Myocyte (in vitro differentiated cells): ENCODE results near the gene AGAP1. TPM values are rescaled to one million over a fixed set of nuclear protein-coding genes. Genes with fewer than 3 reads are reported as not detected.

ENCODE experiments used
- DNase-seq: peaks from one replicate; pipeline ENCODE4 v3.0.0-alpha.2; 2012; ENCODE audit warnings: low read depth
- total RNA-seq: library from RNA; depleted of rRNA; stranded (reverse); fragments of >200 nt; gene quantifications from 2 replicates; pipeline ENCODE4 v1.2.3, GENCODE V29; 2014

AGAP1 gene
- total RNA-seq, 1 donor from 2014 or later = 15.5 TPM

DNA sequence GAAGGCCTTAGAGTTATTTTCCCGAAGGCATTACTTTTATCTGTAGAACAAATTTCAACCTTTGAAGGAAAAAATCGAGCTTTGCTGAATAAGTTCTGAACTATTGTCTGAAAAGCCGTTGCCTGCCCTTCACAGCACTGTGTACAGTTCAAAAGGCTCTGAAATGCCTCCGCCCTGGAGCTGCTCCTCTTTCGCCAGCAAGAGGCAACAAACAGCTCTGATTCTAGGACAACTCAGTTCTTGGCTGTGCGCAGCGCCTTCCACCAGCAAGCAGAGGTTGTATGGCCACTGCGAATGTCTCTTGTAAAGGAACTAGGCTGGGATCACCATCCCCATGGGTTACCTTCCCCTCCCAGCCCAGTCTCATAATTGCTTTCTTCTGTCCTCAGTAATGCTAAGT lies 365.8 kb downstream of the AGAP1 start:
- no peak for DNase-seq

DNA sequence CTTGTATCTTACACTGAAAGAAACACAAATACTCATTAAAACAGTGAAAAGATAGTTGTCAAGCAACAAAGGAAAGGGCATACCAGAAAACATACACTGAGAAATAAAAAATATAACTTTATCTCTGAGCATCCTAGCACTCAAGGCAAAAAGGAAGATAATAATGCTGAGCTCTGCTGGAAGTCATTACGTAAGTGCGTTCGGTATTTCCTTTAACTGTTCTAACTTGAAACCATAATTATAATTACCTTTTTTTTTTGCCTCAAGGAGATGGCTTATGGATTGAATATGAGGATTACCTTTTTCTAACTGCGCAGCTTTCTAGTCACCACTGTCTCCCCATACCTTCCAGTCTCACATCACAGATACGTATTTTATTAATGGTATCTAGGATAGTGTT lies 366.3 kb downstream of the AGAP1 start:
- DNase-seq = no peak

DNA sequence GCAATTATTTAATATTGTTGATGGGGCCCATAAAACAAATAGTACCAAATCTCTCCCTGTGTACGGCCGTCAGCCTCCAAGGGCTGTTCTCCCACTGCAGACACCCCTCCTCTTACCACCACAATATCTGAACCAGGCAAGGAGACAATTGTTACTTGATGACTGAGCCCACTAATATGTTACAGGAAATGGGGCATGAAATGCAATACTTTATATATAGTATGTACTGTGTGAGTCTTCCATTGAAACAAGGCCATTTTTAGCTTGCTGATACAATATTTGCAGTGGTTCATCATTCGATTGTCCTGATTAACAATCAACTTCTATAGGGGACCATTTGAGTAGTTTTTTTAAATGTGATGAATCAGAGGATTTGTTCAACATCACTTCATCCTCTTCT lies 367.0 kb downstream of the AGAP1 start:
- no peak for DNase-seq

DNA sequence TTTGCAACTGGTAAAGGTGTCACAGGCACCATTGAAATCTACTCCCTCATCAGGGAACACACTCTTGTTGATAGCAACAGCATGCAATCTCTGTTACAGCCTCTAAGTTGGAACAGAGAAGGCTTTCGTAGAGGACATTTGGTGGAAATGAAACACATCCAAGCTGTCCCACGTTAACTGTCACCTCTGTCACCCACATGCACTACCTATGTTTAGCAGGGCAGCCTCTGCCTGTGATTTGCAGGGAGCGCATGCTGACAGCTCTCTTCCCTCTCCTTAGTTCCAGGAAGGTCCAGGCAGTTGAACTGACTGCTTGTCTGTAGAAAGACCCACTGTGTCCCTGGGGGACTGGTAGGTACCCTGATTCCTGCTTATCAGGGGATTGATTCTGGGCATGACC lies 367.5 kb downstream of the AGAP1 start:
- no peak for DNase-seq

DNA sequence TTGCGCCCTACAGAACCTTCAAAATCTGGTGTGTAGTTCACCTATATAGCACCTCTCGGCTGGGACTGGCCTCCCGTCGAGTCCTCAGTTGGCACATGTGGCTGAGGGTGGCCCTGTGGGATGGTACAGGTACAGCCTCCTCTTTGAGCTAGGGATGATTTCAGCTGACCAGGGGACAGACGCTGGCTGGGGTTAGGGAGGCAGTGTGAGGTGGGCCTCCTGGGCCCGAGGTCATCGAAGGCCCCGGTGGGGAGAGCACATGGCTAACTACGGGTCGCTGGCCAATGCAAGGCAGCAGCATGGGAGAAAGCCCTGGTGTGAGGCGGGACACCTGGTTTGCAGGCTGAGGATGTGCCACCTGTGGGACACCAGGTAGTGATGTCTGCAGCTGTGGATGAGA lies 369.6 kb downstream of the AGAP1 start:
- DNase-seq = no peak

DNA sequence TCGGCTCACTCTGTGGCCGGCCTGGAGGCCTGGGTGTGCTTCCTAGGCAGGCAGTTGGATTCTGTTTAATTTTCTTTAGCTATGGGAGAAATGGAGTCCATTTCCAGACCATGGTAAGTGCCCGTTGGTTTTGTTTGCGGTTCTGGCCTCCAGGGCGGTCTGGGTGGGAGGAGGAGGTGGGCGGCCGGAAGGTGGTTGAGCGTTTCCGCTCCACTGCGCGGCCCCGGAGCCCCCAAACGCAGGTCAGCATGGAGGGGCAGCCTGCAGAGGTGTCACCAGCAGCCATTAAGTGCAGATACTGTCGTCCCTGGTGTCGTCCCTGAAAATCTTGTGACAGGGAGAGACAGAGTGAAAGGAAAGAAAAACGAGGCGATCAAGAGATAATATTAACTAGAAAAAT lies 370.5 kb downstream of the AGAP1 start:
- DNase-seq = no peak

DNA sequence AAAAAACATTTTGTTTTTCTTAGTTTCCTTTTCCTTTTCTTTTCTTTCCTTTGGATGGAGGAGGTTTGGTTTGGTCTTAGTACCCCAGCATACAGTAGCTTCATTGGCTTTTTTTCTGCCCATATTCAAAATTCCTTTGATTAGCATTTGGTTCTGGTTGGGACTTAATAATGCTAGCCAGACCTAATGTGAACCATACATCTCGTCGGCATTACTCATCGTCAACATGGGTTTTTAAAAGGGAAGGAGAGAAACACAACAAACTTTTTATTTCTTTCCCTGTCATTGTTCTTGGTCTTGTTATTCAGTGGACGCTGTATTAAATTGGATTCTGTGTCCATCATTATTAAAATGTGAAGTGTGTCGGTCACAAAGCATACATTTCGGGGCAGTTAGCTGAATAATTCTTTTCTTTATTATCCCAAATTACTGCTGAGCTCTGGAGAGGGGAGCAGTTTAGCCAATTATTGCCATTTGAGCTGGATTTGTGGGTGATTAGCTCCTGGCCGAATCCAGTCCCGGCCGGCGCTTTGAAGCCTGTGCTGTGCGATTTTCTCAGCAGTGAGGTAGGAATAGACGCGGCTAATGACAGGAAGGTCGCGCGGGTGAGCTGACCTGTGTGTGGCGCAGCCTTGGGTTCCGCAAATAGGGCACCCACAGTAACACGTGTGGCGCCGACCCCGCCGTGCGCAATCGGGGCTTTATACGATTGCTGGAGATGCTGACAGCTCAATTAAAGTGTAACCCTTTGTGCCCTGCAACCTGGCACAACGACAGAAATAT lies 371.1 kb downstream of the AGAP1 start:
- DNase-seq = no peak

DNA sequence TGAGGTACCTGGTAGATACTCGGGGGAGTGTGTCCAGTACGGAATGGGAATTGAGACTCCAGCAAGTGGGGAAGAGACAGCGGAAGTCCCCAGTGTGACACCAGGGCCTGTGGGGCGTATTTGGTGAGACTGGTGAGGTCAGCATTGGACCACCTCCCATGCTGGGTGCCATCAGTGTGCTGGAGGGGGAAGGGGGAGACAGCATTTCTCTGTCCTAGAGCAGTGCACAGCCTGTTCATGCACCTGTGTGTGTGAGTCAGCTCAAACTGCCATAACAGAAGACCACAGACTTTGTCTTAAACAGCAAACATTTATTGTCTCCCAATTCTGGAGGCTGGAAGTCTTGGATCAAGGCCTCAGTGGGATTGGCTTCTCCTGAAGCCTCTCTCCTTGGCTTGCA lies 372.5 kb downstream of the AGAP1 start:
- DNase-seq = peak; percentile 73

DNA sequence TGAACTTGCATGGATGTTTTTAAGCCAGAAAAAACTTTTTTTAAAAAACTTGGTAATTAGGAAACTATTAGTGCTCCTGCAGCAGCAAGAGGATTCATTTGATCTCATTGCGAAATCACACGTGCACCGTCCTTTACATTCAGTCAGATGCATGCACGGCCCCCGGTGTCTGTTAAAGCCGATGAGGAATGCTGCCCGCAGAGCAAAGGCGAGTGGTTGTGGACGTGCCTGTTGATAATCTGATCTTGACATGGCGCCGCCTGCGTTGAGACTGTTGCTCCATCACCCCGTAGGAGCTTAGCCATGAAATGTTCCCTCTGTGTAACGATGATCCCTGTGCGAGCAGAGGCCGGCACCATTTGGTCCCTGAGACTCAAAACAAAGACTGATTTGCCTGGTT lies 374.4 kb downstream of the AGAP1 start:
- DNase-seq = no peak

DNA sequence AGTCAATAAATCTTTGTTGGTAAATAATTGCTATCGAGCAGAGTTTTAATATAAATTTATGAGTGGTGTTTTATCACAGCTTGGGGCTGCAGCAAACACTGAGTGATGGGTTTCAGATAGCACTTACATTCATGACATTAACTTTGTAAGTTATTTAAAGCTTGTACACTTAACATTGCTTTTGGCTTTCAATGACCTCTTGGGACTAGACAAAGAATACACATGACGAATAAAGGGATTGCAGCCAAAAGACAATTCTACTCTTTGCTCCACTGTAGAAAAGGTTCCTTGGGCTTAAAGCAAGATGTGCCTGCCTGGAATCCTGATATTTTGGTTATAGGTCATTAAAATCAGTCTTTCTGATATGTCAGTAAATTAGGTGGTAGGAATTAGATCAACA lies 374.8 kb downstream of the AGAP1 start:
- DNase-seq = no peak

DNA sequence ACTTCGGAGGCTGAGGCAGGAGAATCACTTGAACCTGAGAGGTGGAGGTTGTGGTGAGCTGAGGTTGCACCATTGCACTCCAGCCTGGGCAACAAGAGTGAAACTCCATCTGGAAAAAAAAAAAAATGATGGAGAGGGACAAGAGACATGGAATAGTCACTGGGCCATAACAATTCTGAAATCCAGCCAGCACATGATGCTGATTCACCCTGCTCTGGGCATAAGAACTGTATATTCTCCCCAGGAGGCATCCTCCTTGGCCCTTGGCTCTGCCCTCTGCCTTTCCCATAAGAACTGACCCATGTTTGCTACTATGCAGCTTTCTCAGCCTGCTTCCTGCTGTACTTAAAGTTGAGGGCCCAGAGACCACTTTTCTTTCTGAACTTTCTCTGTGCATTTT lies 376.7 kb downstream of the AGAP1 start:
- DNase-seq = no peak

DNA sequence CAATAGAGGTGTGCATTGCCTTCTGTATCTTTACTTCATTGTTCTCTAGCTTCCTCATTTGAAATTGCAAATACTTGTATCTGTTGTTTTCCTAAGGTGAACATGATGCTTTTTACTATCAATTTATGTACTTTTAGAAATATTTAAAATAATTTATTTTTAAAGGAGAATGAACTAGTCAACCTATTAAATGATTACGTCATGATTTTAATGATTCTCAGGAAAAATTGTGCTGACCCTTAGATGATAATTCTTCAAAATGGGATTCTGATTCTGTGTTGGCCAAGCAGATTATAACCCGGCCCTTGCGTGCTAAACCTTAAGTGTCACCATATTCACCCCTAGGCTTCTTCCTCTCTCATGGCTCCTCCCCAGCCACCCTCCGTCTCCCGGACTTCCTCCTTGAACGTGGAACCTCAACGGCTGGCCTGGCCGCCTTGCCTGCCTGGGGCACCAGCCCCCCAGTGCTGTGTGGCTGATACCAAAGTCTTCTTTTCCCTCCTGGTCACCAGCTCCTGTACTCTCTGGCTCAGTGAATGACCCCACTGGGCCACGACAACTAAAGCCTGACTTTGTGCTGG lies 382.3 kb downstream of the AGAP1 start:
- no peak for DNase-seq

DNA sequence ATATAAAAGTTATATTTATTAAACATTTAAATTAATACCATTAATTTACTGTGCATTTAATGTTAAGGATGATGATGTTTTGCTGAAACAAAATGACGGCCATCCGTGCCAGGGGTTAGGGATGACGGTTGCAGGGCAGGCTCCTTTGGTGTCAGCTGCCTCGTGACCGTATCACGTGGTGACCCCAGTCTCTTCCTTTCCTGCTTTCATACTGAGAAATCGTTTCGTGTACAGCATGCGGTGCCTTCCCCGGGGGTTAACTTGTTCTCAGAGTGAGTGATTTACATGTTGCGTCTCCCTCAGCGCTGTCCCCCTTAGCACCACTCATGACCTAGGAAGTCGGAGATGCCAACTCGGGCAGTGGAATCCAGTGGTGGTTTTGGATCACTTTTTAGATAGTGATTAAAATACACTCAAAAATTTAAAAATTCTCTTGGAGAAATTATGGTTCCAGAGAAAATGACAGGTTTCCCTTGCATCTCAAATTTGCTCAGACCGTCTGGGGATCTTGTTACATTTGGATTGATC lies 383.5 kb downstream of the AGAP1 start:
- DNase-seq = no peak

DNA sequence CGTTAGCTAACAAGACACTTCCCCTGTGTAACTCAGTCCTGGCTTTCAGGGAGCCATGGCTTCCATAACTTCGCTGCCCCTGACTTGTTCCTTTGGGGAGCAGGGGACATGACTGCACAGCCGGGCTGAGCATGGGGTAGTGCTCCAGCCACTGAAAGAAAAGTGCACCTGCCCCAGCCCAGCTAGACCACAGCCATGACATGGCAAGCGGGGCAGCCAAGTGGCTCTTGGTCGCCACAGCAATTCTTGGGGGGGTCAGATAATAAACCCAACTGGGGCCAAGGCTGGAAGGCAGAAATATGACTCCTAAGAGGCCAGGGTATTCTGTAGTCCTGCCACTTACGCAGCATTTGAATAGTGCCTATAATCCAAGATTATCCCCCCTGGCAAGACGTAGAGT lies 385.3 kb downstream of the AGAP1 start:
- peak; percentile 50 for DNase-seq

DNA sequence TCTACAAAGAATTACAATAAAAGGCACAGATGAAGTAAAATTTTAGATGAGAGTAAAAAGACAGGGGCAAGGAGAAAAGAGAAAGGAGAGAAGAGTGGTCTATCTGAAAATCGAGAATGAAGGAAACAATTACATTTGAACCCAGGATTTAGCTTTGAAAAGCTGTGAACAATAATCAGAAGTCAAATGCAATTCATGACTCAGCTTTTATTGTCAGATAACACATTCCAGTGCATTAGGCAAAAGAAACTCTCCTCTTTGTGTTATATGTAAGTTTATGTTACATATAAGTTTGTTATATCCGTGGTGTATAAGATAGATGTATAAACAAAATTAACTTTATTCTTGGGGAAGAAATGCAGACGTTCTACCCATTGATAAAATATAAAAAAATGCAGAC lies 389.8 kb downstream of the AGAP1 start:
- DNase-seq = no peak

DNA sequence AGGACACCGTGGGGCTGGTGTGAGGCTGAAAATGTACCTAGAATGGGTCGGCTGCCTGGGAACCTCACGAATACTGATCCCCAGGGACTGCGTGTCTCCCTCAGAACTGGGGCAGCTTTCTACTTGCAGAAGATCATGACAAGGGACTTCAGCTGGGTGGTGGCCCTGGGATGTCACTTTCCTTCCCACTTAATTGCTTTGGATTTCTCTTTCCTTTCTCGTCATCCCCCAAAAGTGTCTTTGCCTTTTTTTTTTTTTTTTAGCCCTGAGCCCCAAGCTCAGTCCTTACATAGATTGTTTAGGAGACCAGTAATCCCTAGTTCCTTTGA lies 395.4 kb downstream of the AGAP1 start:
- no peak for DNase-seq

DNA sequence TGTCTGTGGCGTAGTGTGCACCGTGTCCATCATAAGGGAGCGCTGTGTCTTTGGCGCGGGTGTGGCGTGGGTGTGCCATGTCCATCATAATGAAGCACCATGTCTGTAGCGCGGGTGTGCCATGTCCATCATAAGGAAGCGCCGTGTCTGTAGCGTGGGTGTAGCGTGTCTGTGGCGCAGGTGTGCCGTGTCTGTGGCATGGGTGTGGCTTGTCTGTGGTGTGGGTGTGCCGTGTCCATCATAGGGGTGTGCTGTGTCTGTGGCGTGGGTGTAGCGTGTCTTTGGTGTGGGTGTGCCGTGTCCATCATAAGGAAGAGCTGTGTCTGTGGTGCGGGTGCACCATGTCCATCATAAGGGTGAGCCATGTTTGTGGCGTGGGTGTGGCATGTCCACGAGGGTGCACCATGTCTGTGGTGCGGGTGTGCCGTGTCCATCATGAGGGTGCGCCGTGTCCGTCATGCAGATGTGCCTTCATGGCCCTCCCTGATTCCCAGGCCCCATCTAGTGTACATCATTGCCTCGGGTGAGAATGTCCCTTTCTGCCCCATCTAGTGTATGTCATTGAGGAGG lies 399.4 kb downstream of the AGAP1 start:
- DNase-seq = no peak

DNA sequence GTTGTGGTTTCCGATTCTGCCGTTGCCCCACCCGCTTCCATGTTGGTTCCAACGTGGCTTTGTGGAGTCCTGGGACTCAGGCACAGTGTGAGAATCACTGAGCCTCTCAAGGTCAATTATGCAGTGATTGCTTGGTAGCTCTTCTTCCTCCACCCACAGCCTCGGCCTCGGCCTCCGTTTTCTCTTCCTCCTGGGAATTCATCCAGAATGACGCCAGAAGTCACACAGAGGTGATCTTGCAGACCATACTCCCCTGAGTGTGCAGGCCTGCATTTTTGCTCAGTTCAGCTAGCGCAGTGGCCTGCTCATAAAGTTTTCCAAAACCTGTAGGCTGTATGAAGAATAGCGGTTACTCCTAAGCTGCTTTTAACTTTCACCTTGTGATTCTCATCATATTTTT lies 401.0 kb downstream of the AGAP1 start:
- DNase-seq = no peak

DNA sequence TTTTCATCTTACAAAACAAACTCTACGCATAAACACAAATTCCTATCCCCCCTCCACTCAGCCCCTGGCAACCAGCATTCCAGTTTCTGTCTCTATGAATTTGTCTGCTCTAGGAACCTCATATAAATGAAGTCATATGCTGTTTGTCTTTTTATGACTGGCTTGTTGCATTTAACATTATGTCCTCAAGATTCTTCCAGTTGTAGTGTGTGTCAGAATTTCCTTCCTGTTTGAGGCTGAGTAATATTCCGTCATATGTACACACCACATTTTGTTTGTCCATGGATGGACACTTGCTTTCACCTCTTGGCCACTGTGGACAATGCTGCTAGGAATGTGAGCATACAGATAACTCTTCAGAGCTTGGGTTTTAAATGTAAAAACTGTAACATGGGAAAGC lies 402.2 kb downstream of the AGAP1 start:
- no peak for DNase-seq

DNA sequence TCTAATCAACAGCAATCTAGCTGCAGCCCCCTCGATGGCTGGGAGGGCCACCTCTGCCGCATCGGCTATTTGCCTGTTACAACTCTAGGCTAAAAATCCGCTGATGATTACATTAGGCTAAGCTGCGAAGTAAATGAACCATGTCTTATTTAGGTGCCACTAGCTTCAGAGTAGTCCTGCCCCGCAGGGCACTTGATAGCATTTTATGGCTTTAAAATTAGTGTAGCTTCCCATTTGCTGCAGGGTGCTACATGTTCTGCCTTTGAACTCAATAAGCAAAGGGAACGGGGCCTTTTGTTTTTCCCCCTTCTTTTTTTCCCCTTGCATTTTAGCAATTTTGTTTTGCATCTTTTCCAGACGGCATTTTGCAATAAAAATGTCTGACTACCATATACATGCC lies 404.1 kb downstream of the AGAP1 start:
- no peak for DNase-seq

DNA sequence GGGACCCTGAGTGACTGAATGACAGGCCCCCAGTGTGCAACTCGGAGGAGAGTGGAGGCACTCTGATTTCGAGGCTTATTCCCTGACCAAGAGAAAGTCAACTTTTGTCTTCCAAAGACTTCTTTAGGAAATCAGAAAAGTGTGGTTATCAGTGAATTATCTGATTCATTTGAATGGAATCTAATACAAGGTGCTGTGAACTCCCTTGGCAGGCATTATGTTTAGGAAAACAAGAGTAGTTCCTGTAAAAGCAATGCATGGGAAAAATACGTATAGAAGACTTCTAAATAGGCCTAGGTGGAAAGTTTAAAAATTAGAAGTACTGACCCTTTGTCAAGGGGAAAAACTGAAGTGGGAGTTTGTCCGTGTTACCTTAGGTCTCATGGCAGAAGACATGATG lies 404.9 kb downstream of the AGAP1 start:
- no peak for DNase-seq

DNA sequence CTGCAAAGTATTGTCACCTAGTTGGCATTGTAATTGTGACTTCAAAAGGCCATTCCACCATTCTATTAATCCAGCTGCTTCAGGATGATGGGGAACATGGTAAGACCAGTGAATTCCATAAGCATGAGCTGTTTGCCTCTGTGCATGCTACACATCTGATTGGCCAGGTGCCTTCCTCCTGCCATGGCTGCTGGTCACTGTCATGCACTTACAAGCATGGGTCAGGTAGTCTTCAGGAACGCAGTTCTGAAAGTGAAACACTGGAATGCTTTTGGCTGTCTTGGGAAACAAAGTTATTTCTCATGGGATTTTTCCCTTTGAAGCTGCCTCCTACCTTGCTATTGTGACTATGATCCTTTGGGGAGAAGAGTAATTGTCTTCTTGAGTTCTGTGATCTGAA lies 406.8 kb downstream of the AGAP1 start:
- DNase-seq = no peak

DNA sequence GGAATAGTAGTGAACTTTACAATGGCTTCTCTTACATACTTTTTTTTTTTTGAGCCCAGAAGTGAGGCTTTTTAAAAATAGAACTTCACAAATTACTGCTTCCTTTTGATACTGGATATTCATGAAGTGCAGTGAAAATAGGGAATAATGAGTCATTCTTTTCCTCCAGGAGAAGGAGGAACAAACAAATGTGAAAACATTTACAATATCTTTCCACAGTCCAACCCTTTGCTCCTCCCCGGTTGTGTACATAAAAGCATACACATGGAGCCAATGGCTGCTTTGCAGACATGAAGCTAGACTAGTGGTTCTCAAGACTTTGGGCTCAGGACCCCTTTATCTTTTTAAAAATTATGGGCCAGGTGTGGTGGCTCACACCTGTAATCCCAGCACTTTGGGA lies 407.4 kb downstream of the AGAP1 start:
- DNase-seq = no peak
